Measurements from ENCODE around the gene NHERF1.

The NHERF1 gene

GRCh38 chr17:74775409-74776043, 27.1 kb downstream of the NHERF1 start:
- H3K4me1 ChIP-seq (ENCODE audit: insufficient read depth, low read length): no peaks in the 10 kb centered on the region; the same call in 1 of the 2 replicates
- H3K9ac ChIP-seq (ENCODE audit: low read depth, low read length): peak overlapping the region; percentile 91
- H3K36me3 ChIP-seq (ENCODE audit: insufficient read depth, low read length): 0 out of 2 replicates have a peak, but pooled peaks cover 12% of the 10 kb centered on the region
- H3K9me3 ChIP-seq (ENCODE audit: control insufficient read depth, insufficient read depth, low read length): no peaks in the 10 kb centered on the region

- Histone ChIP-seq H3K4me1 (ENCODE audit: insufficient read depth, low read length) (no peaks in the 10 kb centered on the region; the same call in 1 of the 2 replicates), H3K36me3 (ENCODE audit: insufficient read depth, low read length) (0 out of 2 replicates have a peak, but pooled peaks cover 12% of the 10 kb centered on the region), H3K9me3 (ENCODE audit: control insufficient read depth, insufficient read depth, low read length) (no peaks in the 10 kb centered on the region), H3K9ac (ENCODE audit: low read depth, low read length) (peak within 1 kb of the TSS; percentile 91)
These were observed 27.9 kb downstream of the NHERF1 start, which contains the start of gene NAT9 for GRCh38 chr17:74776044-74776962. Gene NAT9 (minus strand): TSS chr17:74776345. CDS start chr17:74775698, 647 bp downstream.

GRCh38 chr17:74776990-74777389, 28.6 kb downstream of the NHERF1 start:
- Histone ChIP-seq H3K9me3 (ENCODE audit: control insufficient read depth, insufficient read depth, low read length) (no peaks in the 10 kb centered on the region), H3K4me1 (ENCODE audit: insufficient read depth, low read length) (no peaks in the 10 kb centered on the region; the same call in 1 of the 2 replicates), H3K36me3 (ENCODE audit: insufficient read depth, low read length) (0 out of 2 replicates have a peak, but pooled peaks cover 11% of the 10 kb centered on the region), H3K9ac (ENCODE audit: low read depth, low read length) (peak overlapping the region; percentile 91)

GRCh38 chr17:74777901-74778515, 29.6 kb downstream of the NHERF1 start:
- H3K9me3 ChIP-seq (ENCODE audit: control insufficient read depth, insufficient read depth, low read length): no peaks in the 10 kb centered on the region
- no peak overlapping the region for H3K9ac ChIP-seq (ENCODE audit: low read depth, low read length)
- H3K36me3 ChIP-seq (ENCODE audit: insufficient read depth, low read length): 0 out of 2 replicates have a peak, but pooled peaks cover 7% of the 10 kb centered on the region
- H3K4me1 ChIP-seq (ENCODE audit: insufficient read depth, low read length): peaks cover under 1% of the 10 kb centered on the region

GRCh38 chr17:74778960-74779359, 30.5 kb downstream of the NHERF1 start:
- no peaks in the 10 kb centered on the region for H3K9me3 ChIP-seq (ENCODE audit: control insufficient read depth, insufficient read depth, low read length)
- H3K36me3 ChIP-seq (ENCODE audit: insufficient read depth, low read length): 0 out of 2 replicates have a peak, but pooled peaks cover 4% of the 10 kb centered on the region
- H3K4me1 ChIP-seq (ENCODE audit: insufficient read depth, low read length): peaks cover 5% of the 10 kb centered on the region
- no peak overlapping the region for H3K9ac ChIP-seq (ENCODE audit: low read depth, low read length)

- Histone ChIP-seq H3K9ac (ENCODE audit: low read depth, low read length) (no peak overlapping the region), H3K36me3 (ENCODE audit: insufficient read depth, low read length) (0 out of 2 replicates have a peak, but pooled peaks cover 4% of the 10 kb centered on the region), H3K9me3 (ENCODE audit: control insufficient read depth, insufficient read depth, low read length) (no peaks in the 10 kb centered on the region), H3K4me1 (ENCODE audit: insufficient read depth, low read length) (peaks cover 5% of the 10 kb centered on the region)
These were observed 31.1 kb downstream of the NHERF1 start for GRCh38 chr17:74779501-74779900.

GRCh38 chr17:74779948-74780400, 31.5 kb downstream of the NHERF1 start:
- 0 out of 2 replicates have a peak, but pooled peaks cover 4% of the 10 kb centered on the region for H3K36me3 ChIP-seq (ENCODE audit: insufficient read depth, low read length)
- H3K9ac ChIP-seq (ENCODE audit: low read depth, low read length): no peak overlapping the region
- H3K4me1 ChIP-seq (ENCODE audit: insufficient read depth, low read length): peaks cover 5% of the 10 kb centered on the region
- no peaks in the 10 kb centered on the region for H3K9me3 ChIP-seq (ENCODE audit: control insufficient read depth, insufficient read depth, low read length)

GRCh38 chr17:74780443-74781238, 32.2 kb downstream of the NHERF1 start:
- H3K9me3 ChIP-seq (ENCODE audit: control insufficient read depth, insufficient read depth, low read length): no peaks in the 10 kb centered on the region
- no peak overlapping the region for H3K9ac ChIP-seq (ENCODE audit: low read depth, low read length)
- H3K36me3 ChIP-seq (ENCODE audit: insufficient read depth, low read length): 0 out of 2 replicates have a peak, but pooled peaks cover 4% of the 10 kb centered on the region
- H3K4me1 ChIP-seq (ENCODE audit: insufficient read depth, low read length): peaks cover 5% of the 10 kb centered on the region

GRCh38 chr17:74782571-74782970, 34.1 kb downstream of the NHERF1 start:
- Histone ChIP-seq H3K9me3 (ENCODE audit: control insufficient read depth, insufficient read depth, low read length) (no peaks in the 10 kb centered on the region), H3K4me1 (ENCODE audit: insufficient read depth, low read length) (peaks cover 5% of the 10 kb centered on the region), H3K9ac (ENCODE audit: low read depth, low read length) (no peak overlapping the region), H3K36me3 (ENCODE audit: insufficient read depth, low read length) (0 out of 2 replicates have a peak, but pooled peaks cover 4% of the 10 kb centered on the region)

- Histone ChIP-seq H3K36me3 (ENCODE audit: insufficient read depth, low read length) (0 out of 2 replicates have a peak, but pooled peaks cover 4% of the 10 kb centered on the region), H3K9me3 (ENCODE audit: control insufficient read depth, insufficient read depth, low read length) (no peaks in the 10 kb centered on the region), H3K4me1 (ENCODE audit: insufficient read depth, low read length) (peaks cover 5% of the 10 kb centered on the region), H3K9ac (ENCODE audit: low read depth, low read length) (no peak overlapping the region)
These were observed 35.8 kb downstream of the NHERF1 start for GRCh38 chr17:74784125-74784810.

GRCh38 chr17:74785096-74785980, 36.9 kb downstream of the NHERF1 start:
- H3K9ac ChIP-seq (ENCODE audit: low read depth, low read length): no peak overlapping the region
- 0 out of 2 replicates have a peak, but pooled peaks cover 4% of the 10 kb centered on the region for H3K36me3 ChIP-seq (ENCODE audit: insufficient read depth, low read length)
- H3K9me3 ChIP-seq (ENCODE audit: control insufficient read depth, insufficient read depth, low read length): no peaks in the 10 kb centered on the region
- peaks cover 5% of the 10 kb centered on the region for H3K4me1 ChIP-seq (ENCODE audit: insufficient read depth, low read length)

GRCh38 chr17:74785981-74786360, 37.5 kb downstream of the NHERF1 start:
- Histone ChIP-seq H3K36me3 (ENCODE audit: insufficient read depth, low read length) (0 out of 2 replicates have a peak, but pooled peaks cover 4% of the 10 kb centered on the region), H3K9ac (ENCODE audit: low read depth, low read length) (no peak overlapping the region), H3K4me1 (ENCODE audit: insufficient read depth, low read length) (peaks cover 5% of the 10 kb centered on the region), H3K9me3 (ENCODE audit: control insufficient read depth, insufficient read depth, low read length) (no peaks in the 10 kb centered on the region)
